H54 (cell line): ENCODE data around the gene SLC30A10.
"Not testable (repeated sequence)": the region's sequence is repeated elsewhere in the genome, so short reads cannot be mapped to it uniquely, and the experiment has no call there.

ENCODE experiments used
- DNase-seq: peaks from one replicate; pipeline ENCODE4 v3.0.0; 2011; ENCODE audit warnings: low spot score, mixed read lengths; ENCODE audit not compliant: insufficient read length
- FAIRE-seq: peaks from 3 replicates; lab custom pipeline; 2011; peaks lifted over from hg19 to GRCh38; lab: Jason Lieb, UNC
- POLR2A ChIP-seq: IDR thresholded peaks from 2 replicates; pipeline ENCODE4 v1.6.1; 2011; ENCODE audit warnings: low read depth, mild to moderate bottlenecking, low read length

The SLC30A10 gene

GRCh38 chr1:219913005-219913770 lies 15.2 kb downstream of the SLC30A10 start:
- no peak for FAIRE-seq
- DNase-seq: no peak

GRCh38 chr1:219910716-219911115 lies 17.6 kb downstream of the SLC30A10 start:
- DNase-seq: no peak
- no peak for FAIRE-seq
- TF ChIP-seq POLR2A: no peak

More at GRCh38 chr1:219913005-219913770, 15.2 kb downstream of the SLC30A10 start:
- TF ChIP-seq POLR2A: no peak

- no peak for FAIRE-seq
- no peak for TF ChIP-seq POLR2A
- DNase-seq: no peak
Observed at GRCh38 chr1:219909476-219909875, 18.9 kb downstream of the SLC30A10 start.

GRCh38 chr1:219908170-219908569 lies 20.2 kb downstream of the SLC30A10 start:
- DNase-seq: no peak
- no peak for FAIRE-seq
- TF ChIP-seq POLR2A: no peak

- DNase-seq: no peak
- no peak for TF ChIP-seq POLR2A
- FAIRE-seq: no peak
Observed at GRCh38 chr1:219907772-219908070, 20.6 kb downstream of the SLC30A10 start.

GRCh38 chr1:219906924-219907771 lies 21.2 kb downstream of the SLC30A10 start:
- FAIRE-seq (no peak), DNase-seq (no peak)
- no peak for TF ChIP-seq POLR2A

GRCh38 chr1:219906565-219906923 lies 21.8 kb downstream of the SLC30A10 start:
- not testable (repeated sequence) for DNase-seq, FAIRE-seq

- no peak for FAIRE-seq
- no peak for TF ChIP-seq POLR2A
- no peak for DNase-seq
Observed at GRCh38 chr1:219905524-219905923, 22.8 kb downstream of the SLC30A10 start.

GRCh38 chr1:219904934-219905333 lies 23.4 kb downstream of the SLC30A10 start:
- DNase-seq: no peak
- FAIRE-seq: no peak
- no peak for TF ChIP-seq POLR2A

GRCh38 chr1:219903353-219903871 lies 24.9 kb downstream of the SLC30A10 start:
- FAIRE-seq (no peak), DNase-seq (no peak)
- no peak for TF ChIP-seq POLR2A

- TF ChIP-seq POLR2A: no peak
- DNase-seq (no peak), FAIRE-seq (no peak)
Observed at GRCh38 chr1:219902951-219903350, 25.4 kb downstream of the SLC30A10 start.

GRCh38 chr1:219900882-219901281 lies 27.5 kb downstream of the SLC30A10 start:
- DNase-seq (no peak), FAIRE-seq (no peak)
- TF ChIP-seq POLR2A: no peak

- DNase-seq (no peak), FAIRE-seq (no peak)
- no peak for TF ChIP-seq POLR2A
Observed at GRCh38 chr1:219900201-219900600, 28.2 kb downstream of the SLC30A10 start.

- FAIRE-seq: no peak
- TF ChIP-seq POLR2A: no peak
Observed at GRCh38 chr1:219898375-219898774, 30.0 kb downstream of the SLC30A10 start.

More at GRCh38 chr1:219898375-219898774, 30.0 kb downstream of the SLC30A10 start:
- no peak for DNase-seq
